HepG2 (cell line): Measurements from ENCODE around the gene PVRIG. TPM values are rescaled to one million over a fixed set of nuclear protein-coding genes. Genes with fewer than 3 reads are reported as not detected.
"Not testable (repeated sequence)": the region's sequence is repeated elsewhere in the genome, so short reads cannot be mapped to it uniquely, and the experiment has no call there.

Source experiments
- ATAC-seq: fragments of 200-7000 bp; cut with Tn5 transposase; 3 replicates; pipeline ENCODE4 v1.9.1; 2020; ENCODE audit warnings: mild to moderate bottlenecking, moderate library complexity
- BruUV-seq: library from RNA; stranded (reverse); fragments of 400-500 nt; replicated peaks from 2 replicates; lab custom pipeline; 2021; lab: Mats Ljungman, UMichigan
- CTCF ChIA-PET: fragments of 300-600 bp; formaldehyde crosslinking; extraction: SDS; loops from one replicate; lab custom pipeline; 2021; ENCODE audit warnings: low total read pairs, inconsistent platforms, low intra/inter-chr PET ratio; lab: Yijun Ruan, JAX
- POLR2A ChIA-PET: fragments of 350-600 bp; sonication (Branson Sonifier 250); formaldehyde crosslinking; loops from one replicate; lab custom pipeline; 2020; ENCODE audit warnings: antibody characterized with exemption, inconsistent platforms; lab: Yijun Ruan, JAX
- DNase-seq: peaks from one replicate; pipeline ENCODE4 v3.0.0-alpha.2; 2015; ENCODE audit warnings: low spot score
- FAIRE-seq: peaks from 3 replicates; lab custom pipeline; 2011; peaks lifted over from hg19 to GRCh38; lab: Jason Lieb, UNC
- H2AFZ ChIP-seq: one replicate; pipeline ENCODE4 v1.6.1; 2011; ENCODE audit warnings: low read length, inconsistent platforms
- H3K27ac ChIP-seq: fragments of 300-600 bp; 3 replicates; pipeline ENCODE4 v1.8.0; 2011; ENCODE audit warnings: mixed run types, mild to moderate bottlenecking, mixed read lengths, low read length, inconsistent platforms; ENCODE audit not compliant: insufficient read depth; ENCODE audit errors: extremely low read length
- H3K27me3 ChIP-seq, 2 experiments: fragments of 200-600 bp in 1 of 2; 2 replicates in 1 of 2; 3 replicates in 1 of 2; pipeline versions ENCODE4 v1.6.0 to v1.8.0; 2011; ENCODE audit warnings: low read length in 2 of 2, mild to moderate bottlenecking in 2 of 2, moderate library complexity in 2 of 2, inconsistent platforms in 1 of 2; ENCODE audit not compliant: insufficient read depth in 2 of 2, control insufficient read depth in 1 of 2
- H3K36me3 ChIP-seq, 2 experiments: fragments of 200-600 bp in 1 of 2; replicated peaks in 1 of 2; 2 replicates in 1 of 2; 3 replicates in 1 of 2; pipeline versions ENCODE4 v1.5.1 to v1.8.0; 2011; ENCODE audit warnings: low read length in 2 of 2, inconsistent platforms in 1 of 2; ENCODE audit not compliant: insufficient read depth in 2 of 2, control insufficient read depth in 1 of 2
- H3K4me1 ChIP-seq: 2 replicates; pipeline ENCODE4 v1.5.1; 2012; ENCODE audit warnings: low read length, inconsistent platforms; ENCODE audit not compliant: insufficient read depth
- H3K4me2 ChIP-seq: 2 replicates; pipeline ENCODE4 v1.6.0; 2011; ENCODE audit warnings: low read depth, low read length, inconsistent platforms
- H3K4me3 ChIP-seq, 3 experiments: fragments of 200-600 bp in 1 of 3; sonication (generic), shearing (Covaris generic) in 1 of 3; replicated peaks in 1 of 3; 2 replicates each; pipeline ENCODE4 v1.5.1; 2011 to 2016; ENCODE audit warnings: low read length in 3 of 3, inconsistent platforms in 2 of 3, low read depth in 2 of 3, mild to moderate bottlenecking in 2 of 3, control low read depth in 1 of 3, mixed read lengths in 1 of 3; ENCODE audit not compliant: insufficient read depth in 1 of 3
- H3K79me2 ChIP-seq: one replicate; pipeline ENCODE4 v1.6.1; 2011; ENCODE audit warnings: low read length, inconsistent platforms; ENCODE audit not compliant: insufficient read depth
- H3K9ac ChIP-seq: 2 replicates; pipeline ENCODE4 v1.6.0; 2011; ENCODE audit warnings: mild to moderate bottlenecking, low read depth, low read length, inconsistent platforms; ENCODE audit not compliant: insufficient read depth
- H3K9me3 ChIP-seq: 2 replicates; pipeline ENCODE4 v1.5.1; 2012; ENCODE audit warnings: mild to moderate bottlenecking, low read length
- H4K20me1 ChIP-seq: 2 replicates; pipeline ENCODE4 v1.6.0; 2011; ENCODE audit warnings: inconsistent platforms, mild to moderate bottlenecking, low read length, moderate library complexity; ENCODE audit not compliant: insufficient read depth
- DNMT3B ChIP-seq: conservative IDR thresholded peaks from 2 replicates; pipeline ENCODE4 v1.6.1; 2016; ENCODE audit warnings: missing biosample characterization, control low read depth
- GATAD2A ChIP-seq: IDR thresholded peaks from 2 replicates; pipeline ENCODE4 v1.6.1; 2016
- HIC2 ChIP-seq: sonication (generic); formaldehyde crosslinking; IDR thresholded peaks from 2 replicates; pipeline ENCODE4 v1.9.0; 2022; ENCODE audit warnings: low read depth, missing genetic modification reagents
- ISL2 ChIP-seq: sonication (generic); formaldehyde crosslinking; IDR thresholded peaks from 2 replicates; pipeline ENCODE4 v1.5.0; 2020; ENCODE audit warnings: missing genetic modification reagents
- LCORL ChIP-seq, 2 experiments: fragments of 450-650 bp in 1 of 2; sonication (generic) in 1 of 2; formaldehyde crosslinking in 1 of 2; IDR thresholded peaks; 2 replicates each; pipeline versions ENCODE4 v1.5.0 to v1.6.1; 2017 to 2020; ENCODE audit warnings: antibody characterized with exemption in 1 of 2, missing genetic modification reagents in 1 of 2
- SAP130 ChIP-seq: IDR thresholded peaks from 2 replicates; pipeline ENCODE4 v1.6.1; 2016; ENCODE audit warnings: low read depth
- SOX13 ChIP-seq, 3 experiments: fragments of 450-650 bp in 1 of 3; sonication (generic) in 1 of 3; formaldehyde crosslinking in 1 of 3; IDR thresholded peaks in 2 of 3; conservative IDR thresholded peaks in 1 of 3; 2 replicates each; pipeline versions ENCODE4 v1.5.0 to v1.6.1; 2016 to 2020; ENCODE audit warnings: antibody characterized with exemption in 1 of 3, mild to moderate bottlenecking in 1 of 3, missing compliant biosample characterization in 1 of 3, missing genetic modification reagents in 1 of 3, moderate library complexity in 1 of 3
- SOX5 ChIP-seq: IDR thresholded peaks from 2 replicates; pipeline ENCODE4 v1.6.1; 2016; ENCODE audit warnings: borderline replicate concordance
- TARDBP ChIP-seq: sonication (generic); formaldehyde crosslinking; IDR thresholded peaks from 2 replicates; pipeline ENCODE4 v1.8.0; 2022; ENCODE audit warnings: mild to moderate bottlenecking, missing genetic modification reagents
- TBX2 ChIP-seq: sonication (generic); formaldehyde crosslinking; IDR thresholded peaks from 2 replicates; pipeline ENCODE4 v1.5.0; 2020; ENCODE audit warnings: missing genetic modification reagents, mild to moderate bottlenecking, borderline replicate concordance
- ZFX ChIP-seq: sonication (generic); formaldehyde crosslinking; IDR thresholded peaks from 2 replicates; pipeline ENCODE4 v1.4.0; 2020; ENCODE audit warnings: mild to moderate bottlenecking, low read depth, missing genetic modification reagents, moderate library complexity
- WGBS: methylation state at CpG from one replicate; pipeline ENCODE4 v1.1.6; 2017; ENCODE audit warnings: low lambda C conversion rate; 5-methylcytosine and 5-hydroxymethylcytosine counted together
- in situ Hi-C: cut with HindIII; loops from 2 replicates; pipeline ENCODE4 v1.10.0; 2017; ENCODE audit warnings: low pct_unique_long_range_greater_than_20kb; ENCODE audit not compliant: extremely low pct_ligation_motif_present
- intact Hi-C: fragments of 100-400 bp; cut with micrococcal nuclease; formaldehyde crosslinking; loops from one replicate; pipeline ENCODE4 v1.10.0; 2022; ENCODE audit not compliant: unreplicated experiment
- polyA plus RNA-seq, 8 experiments: library from polyadenylated mRNA; depleted of rRNA in 3 of 8; stranded (reverse) in 7 of 8; unstranded in 1 of 8; fragments of >200 nt; fragmentation: Illumina TruSeq in 4 of 8; extraction: Trizol in 4 of 8; gene quantifications; 2 replicates each; pipeline versions ENCODE4 v1.2.1 to v1.2.3, GENCODE V29; 2011 to 2016; ENCODE audit warnings: low read depth in 4 of 8, missing spikeins in 1 of 8, mixed read lengths in 1 of 8; ENCODE audit not compliant: insufficient read depth in 1 of 8
- total RNA-seq, 5 experiments: library from RNA; depleted of rRNA; stranded (reverse); fragments of >200 nt; fragmentation: Illumina TruSeq; extraction: Trizol; gene quantifications; 2 replicates each; pipeline ENCODE4 v1.2.3, GENCODE V29; 2016; ENCODE audit warnings: low read depth in 1 of 5
- TF ChIP-seq, protein P1 (sequence below), 2 experiments: sonication (generic) in 1 of 2; formaldehyde crosslinking in 1 of 2; IDR thresholded peaks; 2 replicates each; pipeline versions ENCODE4 v1.4.0 to v1.6.1; 2018 to 2020; ENCODE audit warnings: missing genetic modification reagents in 2 of 2, borderline replicate concordance in 1 of 2, low read depth in 1 of 2, mild to moderate bottlenecking in 1 of 2, missing biosample characterization in 1 of 2
- TF ChIP-seq, protein P2 (sequence below): sonication (generic); formaldehyde crosslinking; IDR thresholded peaks from 2 replicates; pipeline ENCODE4 v1.4.0; 2020; ENCODE audit warnings: missing genetic modification reagents, borderline replicate concordance

Gene PVRIG
- total and polyA plus RNA-seq, 2 of the 13 experiments (the other 11 are each of a cell fraction or from before 2014, with no cell fraction given) = not detected

- TF ChIP-seq LCORL, SOX13 (IDR thresholded peaks at IDR 0.05): not testable (repeated sequence)
- peak; percentile 63 for TF ChIP-seq LCORL (CRISPR knock-in tag; IDR thresholded peaks at IDR 0.05)
- TF ChIP-seq ISL2 = 0 out of 2 replicates have a peak, but pooled peaks have one; percentile 1
- TF ChIP-seq SOX13 (CRISPR knock-in tag; conservative IDR thresholded peaks at IDR 0.05 in 1 of 2, IDR thresholded peaks at IDR 0.05 in 1 of 2) = peak in 1 of 2 experiments; percentile 51; a peak in 2 of 4 replicates
Measured at GRCh38 chr7:100269306-100270045, 49.7 kb downstream of the PVRIG start (continued).

GRCh38 chr7:100270046-100270918, 50.5 kb downstream of the PVRIG start:
- H3K4me2 ChIP-seq = peak overlapping the region; percentile 90
- H2AFZ ChIP-seq, H3K9me3 ChIP-seq, H4K20me1 ChIP-seq, CTCF ChIA-PET, H3K36me3 ChIP-seq, H3K27me3 ChIP-seq, in situ Hi-C loops: not testable (repeated sequence)
- DNase-seq (peak; percentile 94), ATAC-seq (peak; percentile 74), FAIRE-seq (peak; percentile 46)
- TSS peak; percentile 52 for BruUV-seq
- POLR2A ChIA-PET = interaction anchor here (0.6 to 1.0 kb wide), 4 partner anchors 10 to 158 kb away, joined by 3 to 5 read pairs (median 4); partner anchors contain the start of gene ZCWPW1
- peaks cover 31% of the 10 kb centered on the region for H3K79me2 ChIP-seq
- H3K27ac ChIP-seq = peak overlapping the region; percentile 88
- intact Hi-C loops = loop anchor here (2.0 kb wide), 1 partner anchor 23 kb away; no protein-coding TSS in a partner anchor
- peak overlapping the region; percentile 58 to 80 (median 71) for H3K4me3 ChIP-seq
- H3K9ac ChIP-seq = peak overlapping the region; percentile 63
- WGBS = 0% methylated on average over 11 of the region's 23 CpGs
- peaks cover 52% of the 10 kb centered on the region for H3K4me1 ChIP-seq
- TF ChIP-seq, protein P1, sequence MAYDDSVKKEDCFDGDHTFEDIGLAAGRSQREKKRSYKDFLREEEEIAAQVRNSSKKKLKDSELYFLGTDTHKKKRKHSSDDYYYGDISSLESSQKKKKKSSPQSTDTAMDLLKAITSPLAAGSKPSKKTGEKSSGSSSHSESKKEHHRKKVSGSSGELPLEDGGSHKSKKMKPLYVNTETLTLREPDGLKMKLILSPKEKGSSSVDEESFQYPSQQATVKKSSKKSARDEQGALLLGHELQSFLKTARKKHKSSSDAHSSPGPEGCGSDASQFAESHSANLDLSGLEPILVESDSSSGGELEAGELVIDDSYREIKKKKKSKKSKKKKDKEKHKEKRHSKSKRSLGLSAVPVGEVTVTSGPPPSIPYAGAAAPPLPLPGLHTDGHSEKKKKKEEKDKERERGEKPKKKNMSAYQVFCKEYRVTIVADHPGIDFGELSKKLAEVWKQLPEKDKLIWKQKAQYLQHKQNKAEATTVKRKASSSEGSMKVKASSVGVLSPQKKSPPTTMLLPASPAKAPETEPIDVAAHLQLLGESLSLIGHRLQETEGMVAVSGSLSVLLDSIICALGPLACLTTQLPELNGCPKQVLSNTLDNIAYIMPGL (CRISPR knock-in tag; IDR thresholded peaks at IDR 0.05; ENCODE audit: borderline replicate concordance in 1 of 2, low read depth in 1 of 2) = 0 out of 4 replicates have a peak, but pooled peaks of 1 of the 2 experiments have one; percentile 26
- TF ChIP-seq TBX2 (CRISPR knock-in tag) = peak; percentile 82
- TF ChIP-seq SAP130 = peak; percentile 72; the same call in 1 of the 2 replicates
- TF ChIP-seq, protein P2, sequence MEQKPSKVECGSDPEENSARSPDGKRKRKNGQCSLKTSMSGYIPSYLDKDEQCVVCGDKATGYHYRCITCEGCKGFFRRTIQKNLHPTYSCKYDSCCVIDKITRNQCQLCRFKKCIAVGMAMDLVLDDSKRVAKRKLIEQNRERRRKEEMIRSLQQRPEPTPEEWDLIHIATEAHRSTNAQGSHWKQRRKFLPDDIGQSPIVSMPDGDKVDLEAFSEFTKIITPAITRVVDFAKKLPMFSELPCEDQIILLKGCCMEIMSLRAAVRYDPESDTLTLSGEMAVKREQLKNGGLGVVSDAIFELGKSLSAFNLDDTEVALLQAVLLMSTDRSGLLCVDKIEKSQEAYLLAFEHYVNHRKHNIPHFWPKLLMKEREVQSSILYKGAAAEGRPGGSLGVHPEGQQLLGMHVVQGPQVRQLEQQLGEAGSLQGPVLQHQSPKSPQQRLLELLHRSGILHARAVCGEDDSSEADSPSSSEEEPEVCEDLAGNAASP (CRISPR knock-in tag) = peak; percentile 47; the same call in 1 of the 2 replicates
- peak; percentile 92 for TF ChIP-seq SOX5 (CRISPR knock-in tag)
- TF ChIP-seq HIC2 = peak; percentile 27; the same call in 1 of the 2 replicates
- TF ChIP-seq DNMT3B = 0 out of 2 replicates have a peak, but pooled peaks have one; percentile 10
- peak; percentile 24; the same call in 1 of the 2 replicates for TF ChIP-seq TARDBP
- peak; percentile 46; the same call in 1 of the 2 replicates for TF ChIP-seq GATAD2A
- TF ChIP-seq ZFX (CRISPR knock-in tag) = 0 out of 2 replicates have a peak, but pooled peaks have one; percentile 20
